H9 (cell line): ENCODE measurements around the gene MYH9. TPM values are rescaled to one million over a fixed set of nuclear protein-coding genes. Genes with fewer than 3 reads are reported as not detected.

ENCODE experiments used
- DNase-seq: peaks from one replicate; pipeline ENCODE4 v3.0.0-alpha.2; 2017
- H2AFZ ChIP-seq: one replicate; pipeline ENCODE4 v1.6.1; 2013; ENCODE audit warnings: mild to moderate bottlenecking, low read length, control low read depth, moderate library complexity
- H2AK5ac ChIP-seq: 2 replicates; pipeline ENCODE4 v1.6.1; 2013; ENCODE audit warnings: low read length, control low read depth, mixed read lengths; ENCODE audit not compliant: insufficient read length
- H2BK120ac ChIP-seq: one replicate; pipeline ENCODE4 v1.6.1; 2013; ENCODE audit warnings: low read depth, mild to moderate bottlenecking, low read length, control low read depth, inconsistent platforms; ENCODE audit not compliant: poor library complexity, severe bottlenecking
- H2BK12ac ChIP-seq: 2 replicates; pipeline ENCODE4 v1.6.1; 2013; ENCODE audit warnings: low read length, control low read depth, mixed read lengths, low read depth; ENCODE audit not compliant: insufficient read length
- H2BK15ac ChIP-seq: 2 replicates; pipeline ENCODE4 v1.6.1; 2013; ENCODE audit warnings: low read depth, low read length, control low read depth
- H2BK20ac ChIP-seq: one replicate; pipeline ENCODE4 v1.6.1; 2013; ENCODE audit warnings: low read depth, mild to moderate bottlenecking, low read length, control low read depth, inconsistent platforms; ENCODE audit not compliant: poor library complexity, severe bottlenecking
- H2BK5ac ChIP-seq: 2 replicates; pipeline ENCODE4 v1.6.1; 2013; ENCODE audit warnings: low read length, control low read depth, mixed read lengths; ENCODE audit not compliant: insufficient read length
- H3K14ac ChIP-seq: 2 replicates; pipeline ENCODE4 v1.6.1; 2013; ENCODE audit warnings: low read length, control low read depth; ENCODE audit not compliant: insufficient read depth
- H3K18ac ChIP-seq: 2 replicates; pipeline ENCODE4 v1.6.1; 2013; ENCODE audit warnings: low read depth, mild to moderate bottlenecking, mixed read lengths, low read length, control low read depth; ENCODE audit not compliant: insufficient read length
- H3K23ac ChIP-seq: 2 replicates; pipeline ENCODE4 v1.6.1; 2013; ENCODE audit warnings: low read length, control low read depth, mixed read lengths, low read depth; ENCODE audit not compliant: insufficient read length
- H3K23me2 ChIP-seq: 2 replicates; pipeline ENCODE4 v1.6.1; 2013; ENCODE audit warnings: low read depth, mild to moderate bottlenecking, mixed read lengths, low read length, control low read depth; ENCODE audit not compliant: insufficient read length, poor library complexity, severe bottlenecking
- H3K27ac ChIP-seq: 2 replicates; pipeline ENCODE4 v1.5.1; 2013; ENCODE audit warnings: low read length, control low read depth, mixed read lengths, low read depth; ENCODE audit not compliant: insufficient read length
- H3K27me3 ChIP-seq: 2 replicates; pipeline ENCODE4 v1.6.1; 2013; ENCODE audit warnings: low read length, control low read depth, inconsistent platforms; ENCODE audit not compliant: insufficient read depth
- H3K4ac ChIP-seq: 2 replicates; pipeline ENCODE4 v1.6.1; 2013; ENCODE audit warnings: low read depth, mild to moderate bottlenecking, control low read depth, inconsistent platforms, low read length, moderate library complexity
- H3K4me1 ChIP-seq: 2 replicates; pipeline ENCODE4 v1.6.1; 2013; ENCODE audit warnings: low read length, control low read depth, inconsistent platforms; ENCODE audit not compliant: insufficient read depth
- H3K4me2 ChIP-seq: 2 replicates; pipeline ENCODE4 v1.6.1; 2013; ENCODE audit warnings: low read length, control low read depth, mixed read lengths; ENCODE audit not compliant: insufficient read length, insufficient read depth
- H3K56ac ChIP-seq: 2 replicates; pipeline ENCODE4 v1.6.1; 2013; ENCODE audit warnings: low read depth, mild to moderate bottlenecking, mixed read lengths, low read length, control low read depth; ENCODE audit not compliant: insufficient read length
- H3K79me1 ChIP-seq: 2 replicates; pipeline ENCODE4 v1.6.1; 2013; ENCODE audit warnings: low read depth, mild to moderate bottlenecking, moderate library complexity, low read length, control low read depth, inconsistent platforms; ENCODE audit not compliant: insufficient read depth, poor library complexity, severe bottlenecking
- H3K79me2 ChIP-seq: 2 replicates; pipeline ENCODE4 v1.6.1; 2013; ENCODE audit warnings: low read length, control low read depth, inconsistent platforms; ENCODE audit not compliant: insufficient read depth
- H3K9ac ChIP-seq: 2 replicates; pipeline ENCODE4 v1.6.1; 2013; ENCODE audit warnings: low read length, control low read depth, mixed read lengths; ENCODE audit not compliant: insufficient read length; ENCODE audit errors: extremely low read depth
- H3K9me3 ChIP-seq: one replicate; pipeline ENCODE4 v1.6.1; 2013; ENCODE audit warnings: low read depth, low read length, inconsistent platforms; ENCODE audit not compliant: control insufficient read depth
- H3T11ph ChIP-seq: one replicate; pipeline ENCODE4 v1.6.1; 2013; ENCODE audit warnings: mild to moderate bottlenecking, low read length, control low read depth, inconsistent platforms
- H4K20me1 ChIP-seq: one replicate; pipeline ENCODE4 v1.6.1; 2013; ENCODE audit not compliant: control insufficient read depth, insufficient read length, insufficient read depth
- H4K5ac ChIP-seq: 2 replicates; pipeline ENCODE4 v1.6.1; 2013; ENCODE audit warnings: low read depth, mild to moderate bottlenecking, mixed read lengths, low read length, control low read depth; ENCODE audit not compliant: insufficient read length
- H4K8ac ChIP-seq: replicated peaks from 2 replicates; pipeline ENCODE4 v1.6.1; 2013; ENCODE audit warnings: low read length, control low read depth, mixed read lengths, low read depth; ENCODE audit not compliant: insufficient read length
- H4K91ac ChIP-seq: 2 replicates; pipeline ENCODE4 v1.6.1; 2013; ENCODE audit warnings: low read depth, mild to moderate bottlenecking, moderate library complexity, mixed read lengths, low read length, control low read depth; ENCODE audit not compliant: insufficient read length
- H3K27ac Mint-ChIP-seq, 3 experiments: 2 replicates in 2 of 3; 3 replicates in 1 of 3; pipeline ENCODE4 v1.8.0; 2020 to 2021; ENCODE audit warnings: mixed read lengths in 3 of 3, mild to moderate bottlenecking in 1 of 3, moderate library complexity in 1 of 3
- H3K27me3 Mint-ChIP-seq: 2 replicates; pipeline ENCODE4 v1.8.0; 2021; ENCODE audit warnings: low read depth, mild to moderate bottlenecking, moderate library complexity, mixed read lengths
- H3K36me3 Mint-ChIP-seq, 3 experiments: 2 replicates in 2 of 3; 3 replicates in 1 of 3; pipeline ENCODE4 v1.8.0; 2020 to 2021; ENCODE audit warnings: low read depth in 3 of 3, mixed read lengths in 3 of 3; ENCODE audit not compliant: insufficient read depth in 1 of 3
- H3K4me1 Mint-ChIP-seq, 2 experiments: 2 replicates each; pipeline ENCODE4 v1.8.0; 2020; ENCODE audit warnings: mixed read lengths in 2 of 2
- H3K4me3 Mint-ChIP-seq, 2 experiments: 2 replicates in 1 of 2; 3 replicates in 1 of 2; pipeline ENCODE4 v1.8.0; 2020 to 2021; ENCODE audit warnings: mild to moderate bottlenecking in 2 of 2, mixed read lengths in 2 of 2, moderate library complexity in 1 of 2
- H3K9me3 Mint-ChIP-seq, 2 experiments: 2 replicates in 1 of 2; 3 replicates in 1 of 2; pipeline ENCODE4 v1.8.0; 2020; ENCODE audit warnings: mild to moderate bottlenecking in 2 of 2, mixed read lengths in 2 of 2, moderate library complexity in 1 of 2
- CTCF ChIP-seq: fragments of 200-600 bp; sonication (generic); conservative IDR thresholded peaks from 3 replicates; pipeline ENCODE4 v1.8.0; 2021; ENCODE audit warnings: antibody characterized with exemption, mild to moderate bottlenecking
- WGBS: extraction: QIAGEN DNeasy Blood & Tissue Kit; methylation state at CpG from one replicate; pipeline ENCODE4 v1.1.7; 2013; ENCODE audit warnings: missing lambda C conversion rate, low lambda C conversion rate, mixed read lengths; ENCODE audit not compliant: insufficient read length; ENCODE audit errors: extremely low coverage; 5-methylcytosine and 5-hydroxymethylcytosine counted together
- total RNA-seq: library from RNA; stranded (reverse); gene quantifications from 2 replicates; pipeline ENCODE4 v1.2.1, GENCODE V29; 2021

The MYH9 gene
- total RNA-seq, 1 experiment from 2014 or later: 266 TPM

- Histone ChIP-seq H2BK20ac (no peak overlapping the region), H2AFZ (no peak overlapping the region), H2BK15ac (no peak overlapping the region), H3K27ac (no peak overlapping the region), H3K9me3 (no peaks in the 10 kb centered on the region), H3K18ac (no peak overlapping the region), H2AK5ac (no peak overlapping the region), H2BK120ac (no peak overlapping the region), H3K79me1 (no peaks in the 10 kb centered on the region), H3K9ac (no peak overlapping the region), H4K5ac (no peak overlapping the region), H3K27me3 (no peaks in the 10 kb centered on the region), H3K4me1 (peaks cover 4% of the 10 kb centered on the region; the same call in 1 of the 2 replicates), H3K4ac (no peak overlapping the region), H4K20me1 (peaks cover 2% of the 10 kb centered on the region), H4K91ac (no peak overlapping the region), H3K23me2 (no peaks in the 10 kb centered on the region), H3K14ac (no peak overlapping the region), H2BK5ac (no peak overlapping the region), H3K4me2 (no peak overlapping the region), H3T11ph (no peak overlapping the region), H3K56ac (no peak overlapping the region), H3K79me2 (peaks cover 6% of the 10 kb centered on the region; the same call in 1 of the 2 replicates), H4K8ac (no peak overlapping the region), H3K23ac (no peak overlapping the region), H2BK12ac (no peak overlapping the region)
- Mint-ChIP-seq H3K4me1 (peaks cover 19 to 22% of the 10 kb centered on the region in 2 experiments), H3K27me3 (no peaks in the 10 kb centered on the region), H3K9me3 (no peaks in the 10 kb centered on the region), H3K4me3 (no peak overlapping the region), H3K36me3 (peaks cover 63 to 90% (median 79%) of the 10 kb centered on the region in 3 experiments), H3K27ac (peak overlapping the region in 2 of 3 experiments; percentile 11 to 90; a peak in 3 of 7 replicates)
- no CpG with 5 or more reads among the region's 11 CpGs for WGBS
- no peak for TF ChIP-seq CTCF
- no peak for DNase-seq
These were observed 63.4 kb downstream of the MYH9 start for GRCh38 chr22:36324414-36324813.
